ENCODE data around the gene FOXA3.

The FOXA3 gene

GRCh38 chr19:45863840-45864628 lies at the start of gene FOXA3:
Gene FOXA3, plus strand, starts transcription at chr19:45864326. Its CDS starts 131 bp downstream, at chr19:45864457.
- peak in 1 of 3 donors; percentile 38 for DNase-seq (ENCODE audit: low read depth in 3 of 3, low spot score in 1 of 3)

- no peak for DNase-seq (ENCODE audit: low read depth in 3 of 3, low spot score in 1 of 3)
Observed at GRCh38 chr19:45814851-45815480, 49.2 kb upstream of the FOXA3 start, which contains the start of gene RSPH6A. Gene RSPH6A, minus strand, starts transcription at chr19:45815308. Its CDS starts 132 bp downstream, at chr19:45815176.

GRCh38 chr19:45815481-45816216 lies 48.5 kb upstream of the FOXA3 start:
- no peak for DNase-seq (ENCODE audit: low read depth in 3 of 3, low spot score in 1 of 3)

- no peak for DNase-seq (ENCODE audit: low read depth in 3 of 3, low spot score in 1 of 3)
Observed at GRCh38 chr19:45816236-45817009, 47.7 kb upstream of the FOXA3 start.

GRCh38 chr19:45817010-45817724 lies 47.0 kb upstream of the FOXA3 start:
- DNase-seq (ENCODE audit: low read depth in 3 of 3, low spot score in 1 of 3): peak; percentile 87 to 97 (median 88)

GRCh38 chr19:45817725-45818301 lies 46.3 kb upstream of the FOXA3 start:
- DNase-seq (ENCODE audit: low read depth in 3 of 3, low spot score in 1 of 3): no peak

- DNase-seq (ENCODE audit: low read depth in 3 of 3, low spot score in 1 of 3): no peak
Observed at GRCh38 chr19:45819769-45820168, 44.4 kb upstream of the FOXA3 start.

GRCh38 chr19:45820413-45821102 lies 43.6 kb upstream of the FOXA3 start:
- DNase-seq (ENCODE audit: low read depth in 3 of 3, low spot score in 1 of 3): no peak

GRCh38 chr19:45821103-45821521 lies 43.0 kb upstream of the FOXA3 start:
- no peak for DNase-seq (ENCODE audit: low read depth in 3 of 3, low spot score in 1 of 3)

GRCh38 chr19:45821570-45821969 lies 42.6 kb upstream of the FOXA3 start:
- DNase-seq (ENCODE audit: low read depth in 3 of 3, low spot score in 1 of 3): no peak

- no peak for DNase-seq (ENCODE audit: low read depth in 3 of 3, low spot score in 1 of 3)
Observed at GRCh38 chr19:45822716-45823115, 41.4 kb upstream of the FOXA3 start.

- no peak for DNase-seq (ENCODE audit: low read depth in 3 of 3, low spot score in 1 of 3)
Observed at GRCh38 chr19:45823182-45823581, 40.9 kb upstream of the FOXA3 start.

- no peak for DNase-seq (ENCODE audit: low read depth in 3 of 3, low spot score in 1 of 3)
Observed at GRCh38 chr19:45824041-45824471, 40.1 kb upstream of the FOXA3 start.

GRCh38 chr19:45824531-45825262 lies 39.4 kb upstream of the FOXA3 start:
- no peak for DNase-seq (ENCODE audit: low read depth in 3 of 3, low spot score in 1 of 3)

- DNase-seq (ENCODE audit: low read depth in 3 of 3, low spot score in 1 of 3): no peak
Observed at GRCh38 chr19:45825263-45825605, 38.9 kb upstream of the FOXA3 start.

GRCh38 chr19:45825917-45826893 lies 37.9 kb upstream of the FOXA3 start:
- DNase-seq (ENCODE audit: low read depth in 3 of 3, low spot score in 1 of 3): no peak

GRCh38 chr19:45826934-45827333 lies 37.2 kb upstream of the FOXA3 start:
- DNase-seq (ENCODE audit: low read depth in 3 of 3, low spot score in 1 of 3): no peak

Data from stimulated activated CD4-positive, alpha-beta T cell treated with anti-CD3 and anti-CD28 coated beads, TNF-alpha, amount 100 ng/mL, for 1 hour (primary cell).